Measurements from ENCODE around the gene UGT1A6.

GRCh38 chr2:233686928-233687327, 5.8 kb upstream of the UGT1A6 start:
- TF ChIP-seq CTCF (IDR thresholded peaks at IDR 0.05; ENCODE audit: low read length) = no peak
- TF ChIP-seq EZH2 (IDR thresholded peaks at IDR 0.05; ENCODE audit: borderline replicate concordance, low read length) = no peak
